T-cell (primary cell): Measurements from ENCODE around the gene ZNF641. TPM values are rescaled to one million over a fixed set of nuclear protein-coding genes. Genes with fewer than 3 reads are reported as not detected.

Experiments
- total RNA-seq, 35 experiments: library from RNA in 6 of 35; stranded (reverse) in 6 of 35; fragments of 120-200 nt in 1 of 35; gene quantifications; one replicate each; pipeline versions ENCODE4 v1.2.1 to v1.2.4 and lab custom pipeline; 2013 to 2026

ZNF641 gene
- total RNA-seq, 5 donors from 2014 or later (not counting 1 experiment from before 2014, with no cell fraction given): 26.9 to 47.5 (median 39.8) TPM

Other genes starting within 250 kb of the ZNF641 start
- 10 to 100 TPM; 22.8 to 29.6 (median 28.7) TPM for gene SENP1, start 244.8 kb downstream of the ZNF641 start, total RNA-seq
- 10 to 100 TPM; 13.5 to 15.2 (median 14.3) TPM for gene PFKM, start 231.6 kb downstream of the ZNF641 start, total RNA-seq
- gene ASB8, start 193.4 kb downstream of the ZNF641 start, total RNA-seq: 10 to 100 TPM; 50.0 to 59.7 (median 58.9) TPM
- 1 to 10 TPM in 2 of 5 donors, under 1 TPM in 3; 0.13 to 5.3 (median 0.38) TPM for gene CCDC184, start 167.3 kb downstream of the ZNF641 start, total RNA-seq
- gene OR10AD1, start 147.6 kb downstream of the ZNF641 start, total RNA-seq: not detected
- not detected for gene ANP32D, start 121.6 kb upstream of the ZNF641 start, total RNA-seq
- not detected for gene C12orf54, start 131.6 kb upstream of the ZNF641 start, total RNA-seq
- gene OR8S1, start 174.7 kb upstream of the ZNF641 start, total RNA-seq: not detected
- not detected for gene LALBA, start 219.1 kb upstream of the ZNF641 start, total RNA-seq